Glutamatergic neuron (in vitro differentiated cells): ENCODE measurements around the gene GLRX3. TPM values are rescaled to one million over a fixed set of nuclear protein-coding genes. Genes with fewer than 3 reads are reported as not detected.

Experiments
- DNase-seq: peaks from one replicate; pipeline ENCODE4 v3.0.0; 2022
- H3K27ac Mint-ChIP-seq: one replicate; pipeline ENCODE4 v1.8.0; 2020; ENCODE audit warnings: mild to moderate bottlenecking, mixed read lengths, inconsistent platforms; ENCODE audit not compliant: unreplicated experiment
- H3K27me3 Mint-ChIP-seq: one replicate; pipeline ENCODE4 v1.8.0; 2020; ENCODE audit warnings: mild to moderate bottlenecking, moderate library complexity, mixed read lengths, inconsistent platforms; ENCODE audit not compliant: unreplicated experiment
- H3K36me3 Mint-ChIP-seq: one replicate; pipeline ENCODE4 v1.8.0; 2020; ENCODE audit warnings: mild to moderate bottlenecking, mixed read lengths, inconsistent platforms; ENCODE audit not compliant: unreplicated experiment
- H3K4me1 Mint-ChIP-seq: one replicate; pipeline ENCODE4 v1.8.0; 2020; ENCODE audit warnings: mild to moderate bottlenecking, low read depth, mixed read lengths, inconsistent platforms; ENCODE audit not compliant: unreplicated experiment
- H3K4me3 Mint-ChIP-seq: one replicate; pipeline ENCODE4 v1.8.0; 2020; ENCODE audit warnings: mild to moderate bottlenecking, mixed read lengths, inconsistent platforms; ENCODE audit not compliant: unreplicated experiment
- H3K9me3 Mint-ChIP-seq: one replicate; pipeline ENCODE4 v1.8.0; 2020; ENCODE audit warnings: mild to moderate bottlenecking, moderate library complexity, mixed read lengths, inconsistent platforms; ENCODE audit not compliant: unreplicated experiment
- total RNA-seq: library from RNA; stranded (reverse); fragmentation: NEBNext Ultra II Directional; extraction: Animal tissue kit (Norgen Biotek cat#: 25700); gene quantifications from one replicate; pipeline ENCODE4 v1.2.1, GENCODE V29; 2021; ENCODE audit not compliant: unreplicated experiment
- TF ChIP-seq, protein P1 (sequence below): fragments of 200-600 bp; sonication (generic); IDR thresholded peaks from one replicate; pipeline ENCODE4 v1.5.0; 2021; ENCODE audit not compliant: partially characterized antibody, unreplicated experiment

Gene GLRX3
- total RNA-seq, 1 donor from 2014 or later, result 80.1 TPM

DNA sequence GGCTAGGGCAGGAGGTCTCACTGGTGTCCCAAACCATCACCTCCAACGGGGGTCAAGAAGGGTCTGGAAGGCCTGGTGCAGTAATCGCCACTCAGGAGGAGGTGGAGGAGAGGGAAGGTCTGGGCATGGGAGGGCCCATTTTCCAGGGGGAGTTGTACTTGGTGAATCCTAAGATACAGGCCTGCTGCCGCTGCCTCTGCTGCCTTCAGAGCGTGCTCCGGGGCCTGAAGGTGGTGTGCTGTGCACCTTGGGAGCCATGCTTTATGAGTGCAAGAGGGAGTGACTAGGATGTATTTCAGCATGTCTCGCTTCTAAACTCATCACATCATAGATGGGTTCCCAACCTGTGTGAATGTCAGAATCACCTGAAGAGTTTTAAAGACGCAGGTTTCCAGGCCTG, 78.2 kb downstream of the GLRX3 start:
- peaks cover 1% of the 10 kb centered on the region for H3K27me3 Mint-ChIP-seq
- peaks cover 4% of the 10 kb centered on the region for H3K4me1 Mint-ChIP-seq
- peaks cover 7% of the 10 kb centered on the region for H3K36me3 Mint-ChIP-seq
- TF ChIP-seq, protein P1, sequence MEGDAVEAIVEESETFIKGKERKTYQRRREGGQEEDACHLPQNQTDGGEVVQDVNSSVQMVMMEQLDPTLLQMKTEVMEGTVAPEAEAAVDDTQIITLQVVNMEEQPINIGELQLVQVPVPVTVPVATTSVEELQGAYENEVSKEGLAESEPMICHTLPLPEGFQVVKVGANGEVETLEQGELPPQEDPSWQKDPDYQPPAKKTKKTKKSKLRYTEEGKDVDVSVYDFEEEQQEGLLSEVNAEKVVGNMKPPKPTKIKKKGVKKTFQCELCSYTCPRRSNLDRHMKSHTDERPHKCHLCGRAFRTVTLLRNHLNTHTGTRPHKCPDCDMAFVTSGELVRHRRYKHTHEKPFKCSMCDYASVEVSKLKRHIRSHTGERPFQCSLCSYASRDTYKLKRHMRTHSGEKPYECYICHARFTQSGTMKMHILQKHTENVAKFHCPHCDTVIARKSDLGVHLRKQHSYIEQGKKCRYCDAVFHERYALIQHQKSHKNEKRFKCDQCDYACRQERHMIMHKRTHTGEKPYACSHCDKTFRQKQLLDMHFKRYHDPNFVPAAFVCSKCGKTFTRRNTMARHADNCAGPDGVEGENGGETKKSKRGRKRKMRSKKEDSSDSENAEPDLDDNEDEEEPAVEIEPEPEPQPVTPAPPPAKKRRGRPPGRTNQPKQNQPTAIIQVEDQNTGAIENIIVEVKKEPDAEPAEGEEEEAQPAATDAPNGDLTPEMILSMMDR, result no peak
- H3K27ac Mint-ChIP-seq, result no peak overlapping the region
- no peak overlapping the region for H3K4me3 Mint-ChIP-seq
- DNase-seq, result no peak
- H3K9me3 Mint-ChIP-seq, result peaks cover 15% of the 10 kb centered on the region

DNA sequence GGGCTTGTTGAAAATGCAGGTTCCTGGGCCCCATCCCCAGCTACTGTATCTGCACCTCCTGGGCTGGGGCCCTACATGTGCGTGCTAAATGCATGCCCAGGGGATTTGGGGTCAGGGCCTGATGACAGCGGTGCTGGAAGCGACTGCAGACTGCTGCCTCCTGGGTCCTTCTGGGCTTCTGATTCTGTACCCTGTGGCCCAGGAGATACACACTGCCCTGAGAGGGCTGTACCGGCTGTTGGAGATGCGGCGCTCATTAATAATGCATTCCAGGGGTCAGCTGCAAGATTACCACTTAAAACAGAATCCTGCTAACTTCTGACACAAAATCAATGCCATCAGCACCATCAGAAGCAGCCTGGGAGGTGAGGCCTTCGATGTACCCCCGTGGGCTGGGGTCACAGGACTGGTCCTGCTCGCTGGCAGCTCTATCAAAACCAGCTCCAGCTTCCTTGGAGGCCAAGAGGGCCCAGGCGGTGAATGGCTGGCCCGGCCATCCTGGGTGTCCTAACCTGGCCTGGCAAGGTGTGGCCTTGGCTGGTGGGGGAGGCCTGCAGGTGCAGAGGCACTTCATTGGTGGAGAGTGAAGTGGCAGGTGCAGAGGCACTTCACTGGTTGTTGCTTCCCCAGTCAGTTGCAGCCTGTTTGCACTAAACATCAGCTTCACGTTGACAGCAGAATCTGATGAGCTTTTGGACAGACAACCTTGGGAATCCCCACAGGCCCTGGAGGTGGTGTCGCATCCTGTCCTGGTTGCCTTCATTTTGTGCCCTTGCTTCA, 79.2 kb downstream of the GLRX3 start:
- H3K36me3 Mint-ChIP-seq, result peaks cover 4% of the 10 kb centered on the region
- peaks cover 4% of the 10 kb centered on the region for H3K4me1 Mint-ChIP-seq
- H3K9me3 Mint-ChIP-seq, result peaks cover 15% of the 10 kb centered on the region
- no peak overlapping the region for H3K4me3 Mint-ChIP-seq
- DNase-seq, result peak; percentile 42
- peaks cover 1% of the 10 kb centered on the region for H3K27me3 Mint-ChIP-seq
- TF ChIP-seq, protein P1, result no peak
- H3K27ac Mint-ChIP-seq, result peak overlapping the region; percentile 28

DNA sequence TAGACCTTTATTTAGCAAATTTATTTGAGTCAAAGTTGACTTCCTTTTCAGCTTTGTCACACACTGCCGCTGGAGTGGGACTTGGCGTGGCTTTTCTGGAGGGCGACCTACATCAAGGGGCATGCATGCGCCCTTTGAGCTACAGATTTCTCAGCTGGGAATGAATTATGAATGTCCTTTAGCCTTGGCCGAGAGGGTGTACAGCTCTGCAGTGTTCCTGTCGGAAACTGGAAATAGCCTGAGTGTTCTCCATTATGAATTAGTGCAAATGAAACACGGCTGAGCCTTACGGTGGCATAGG, 79.7 kb downstream of the GLRX3 start:
- Mint-ChIP-seq H3K4me1 (peaks cover 4% of the 10 kb centered on the region), H3K27ac (peak overlapping the region; percentile 4), H3K27me3 (peaks cover 1% of the 10 kb centered on the region), H3K4me3 (no peak overlapping the region), H3K9me3 (peaks cover 15% of the 10 kb centered on the region), H3K36me3 (peaks cover 4% of the 10 kb centered on the region)
- TF ChIP-seq, protein P1, result no peak
- no peak for DNase-seq

DNA sequence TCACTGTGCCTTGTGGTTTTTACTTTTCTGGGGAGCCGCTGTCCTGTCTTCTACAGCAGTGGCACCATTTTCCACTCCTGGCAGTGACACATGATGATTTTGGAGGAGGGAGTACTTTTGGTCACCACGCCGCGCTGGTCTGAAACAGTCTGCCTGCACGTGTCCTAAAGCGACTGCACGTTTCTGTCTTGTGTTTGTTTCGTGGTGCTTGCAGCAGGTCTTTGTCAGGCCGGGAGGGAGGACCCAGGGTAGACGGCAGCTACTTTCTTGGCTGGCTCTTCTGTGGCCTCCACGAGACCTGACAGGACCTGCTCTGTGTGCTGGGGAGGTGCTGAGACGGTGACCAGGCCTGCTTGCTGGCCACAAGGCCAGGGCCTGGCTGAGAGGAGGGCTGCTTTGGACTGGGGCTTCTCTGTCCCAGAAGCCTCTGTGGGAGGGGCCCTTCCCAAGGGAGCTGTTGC, 82.0 kb downstream of the GLRX3 start:
- peaks cover 4% of the 10 kb centered on the region for H3K36me3 Mint-ChIP-seq
- DNase-seq, result no peak
- H3K9me3 Mint-ChIP-seq, result peaks cover 15% of the 10 kb centered on the region
- peaks cover 4% of the 10 kb centered on the region for H3K4me1 Mint-ChIP-seq
- TF ChIP-seq, protein P1, result no peak
- H3K4me3 Mint-ChIP-seq, result no peak overlapping the region
- H3K27me3 Mint-ChIP-seq, result peaks cover 4% of the 10 kb centered on the region
- H3K27ac Mint-ChIP-seq, result no peak overlapping the region

DNA sequence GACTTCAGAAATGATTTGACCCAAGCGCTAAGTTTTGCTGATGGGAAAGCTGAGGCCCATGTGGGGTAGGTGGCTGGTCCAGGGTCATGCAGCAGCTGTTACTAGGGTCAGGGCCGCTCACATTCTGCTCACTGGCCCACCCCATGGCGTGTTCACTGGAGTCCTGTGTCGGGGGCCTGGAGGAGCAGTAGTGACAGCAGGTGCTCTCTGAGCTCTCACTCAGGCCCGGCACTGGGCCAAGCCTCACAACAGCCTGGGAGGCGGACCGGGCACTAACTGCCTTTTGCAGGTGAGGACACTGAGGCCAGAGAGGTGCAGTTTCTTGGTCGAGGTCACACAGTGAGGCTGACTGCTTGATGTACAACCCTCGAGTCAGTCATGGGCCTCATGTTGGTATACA, 82.7 kb downstream of the GLRX3 start:
- Mint-ChIP-seq H3K9me3 (peaks cover 15% of the 10 kb centered on the region), H3K27ac (no peak overlapping the region), H3K4me1 (peaks cover 4% of the 10 kb centered on the region), H3K27me3 (peaks cover 4% of the 10 kb centered on the region), H3K36me3 (peaks cover 4% of the 10 kb centered on the region), H3K4me3 (no peak overlapping the region)
- TF ChIP-seq, protein P1, result no peak
- DNase-seq, result no peak
